HepG2 (cell line): ENCODE measurements around the gene ECHDC1. TPM values are rescaled to one million over a fixed set of nuclear protein-coding genes. Genes with fewer than 3 reads are reported as not detected.

Source experiments
- ATF7-NPFF ChIP-seq: sonication (generic); formaldehyde crosslinking; IDR thresholded peaks from 2 replicates; pipeline ENCODE4 v1.8.1; 2023; ENCODE audit warnings: mild to moderate bottlenecking, low read depth, missing genetic modification reagents, moderate library complexity
- IKZF1 ChIP-seq: fragments of 450-650 bp; IDR thresholded peaks from 2 replicates; pipeline ENCODE4 v1.7.1; 2016
- NFE2L2 ChIP-seq: fragments of 150-350 bp; IDR thresholded peaks from 2 replicates; pipeline ENCODE4 v1.6.1; 2014; ENCODE audit warnings: low read length
- PRDM15 ChIP-seq: sonication (generic); formaldehyde crosslinking; IDR thresholded peaks from 2 replicates; pipeline ENCODE4 v1.4.0; 2020; ENCODE audit warnings: missing genetic modification reagents
- PTBP1 ChIP-seq: fragments of 200-400 bp; formaldehyde crosslinking; IDR thresholded peaks from 2 replicates; pipeline ENCODE4 v1.6.1; 2018; ENCODE audit warnings: low read length, low read depth; ENCODE audit not compliant: poor library complexity, severe bottlenecking
- ZBTB25 ChIP-seq: IDR thresholded peaks from 2 replicates; pipeline ENCODE4 v1.6.1; 2018; ENCODE audit warnings: missing genetic modification reagents
- ZFY ChIP-seq: sonication (generic); formaldehyde crosslinking; IDR thresholded peaks from 2 replicates; pipeline ENCODE4 v1.4.0; 2020; ENCODE audit warnings: missing genetic modification reagents
- ZGPAT ChIP-seq: IDR thresholded peaks from 2 replicates; pipeline ENCODE4 v1.6.1; 2016; ENCODE audit warnings: mild to moderate bottlenecking
- ZNF12 ChIP-seq: sonication (generic); formaldehyde crosslinking; IDR thresholded peaks from 2 replicates; pipeline ENCODE4 v1.5.0; 2020; ENCODE audit warnings: missing genetic modification reagents
- ZNF138 ChIP-seq: sonication (generic); formaldehyde crosslinking; IDR thresholded peaks from 2 replicates; pipeline ENCODE4 v1.5.0; 2020; ENCODE audit warnings: mild to moderate bottlenecking, low read depth, missing genetic modification reagents
- ZNF224 ChIP-seq: sonication (generic); formaldehyde crosslinking; IDR thresholded peaks from 2 replicates; pipeline ENCODE4 v1.5.0; 2020; ENCODE audit warnings: mild to moderate bottlenecking, missing genetic modification reagents
- ZSCAN31 ChIP-seq: sonication (generic); formaldehyde crosslinking; IDR thresholded peaks from 2 replicates; pipeline ENCODE4 v1.5.0; 2020; ENCODE audit warnings: low read depth, mild to moderate bottlenecking, missing genetic modification reagents
- polyA plus RNA-seq, 8 experiments: library from polyadenylated mRNA; depleted of rRNA in 3 of 8; stranded (reverse) in 7 of 8; unstranded in 1 of 8; fragments of >200 nt; fragmentation: Illumina TruSeq in 4 of 8; extraction: Trizol in 4 of 8; gene quantifications; 2 replicates each; pipeline versions ENCODE4 v1.2.1 to v1.2.3, GENCODE V29; 2011 to 2016; ENCODE audit warnings: low read depth in 4 of 8, missing spikeins in 1 of 8, mixed read lengths in 1 of 8; ENCODE audit not compliant: insufficient read depth in 1 of 8
- total RNA-seq, 5 experiments: library from RNA; depleted of rRNA; stranded (reverse); fragments of >200 nt; fragmentation: Illumina TruSeq; extraction: Trizol; gene quantifications; 2 replicates each; pipeline ENCODE4 v1.2.3, GENCODE V29; 2016; ENCODE audit warnings: low read depth in 1 of 5
- TF ChIP-seq, protein P1 (sequence below): sonication (generic); formaldehyde crosslinking; IDR thresholded peaks from 2 replicates; pipeline ENCODE4 v1.4.0; 2020; ENCODE audit warnings: mild to moderate bottlenecking, missing genetic modification reagents

Gene ECHDC1
- total and polyA plus RNA-seq, 2 of the 13 experiments (the other 11 are each of a cell fraction or from before 2014, with no cell fraction given): 32.8 to 98.1 TPM

GRCh38 chr6:127266892-127267645, 76.3 kb downstream of the ECHDC1 start (continued):
- TF ChIP-seq PRDM15 (no peak), ZNF138 (CRISPR knock-in tag) (no peak), ZNF224 (CRISPR knock-in tag) (0 out of 2 replicates have a peak, but pooled peaks have one; percentile 37), ZFY (CRISPR knock-in tag) (peak; percentile 97), ZSCAN31 (CRISPR knock-in tag) (peak; percentile 98), IKZF1 (no peak), ZNF12 (CRISPR knock-in tag) (no peak; the same call in 1 of the 2 replicates), ZBTB25 (CRISPR knock-in tag) (peak; percentile 92), ZGPAT (CRISPR knock-in tag) (peak; percentile 94; the same call in 1 of the 2 replicates), NFE2L2 (no peak), ATF7-NPFF (CRISPR knock-in tag) (peak; percentile 82), PTBP1 (no peak)
- TF ChIP-seq, protein P1, sequence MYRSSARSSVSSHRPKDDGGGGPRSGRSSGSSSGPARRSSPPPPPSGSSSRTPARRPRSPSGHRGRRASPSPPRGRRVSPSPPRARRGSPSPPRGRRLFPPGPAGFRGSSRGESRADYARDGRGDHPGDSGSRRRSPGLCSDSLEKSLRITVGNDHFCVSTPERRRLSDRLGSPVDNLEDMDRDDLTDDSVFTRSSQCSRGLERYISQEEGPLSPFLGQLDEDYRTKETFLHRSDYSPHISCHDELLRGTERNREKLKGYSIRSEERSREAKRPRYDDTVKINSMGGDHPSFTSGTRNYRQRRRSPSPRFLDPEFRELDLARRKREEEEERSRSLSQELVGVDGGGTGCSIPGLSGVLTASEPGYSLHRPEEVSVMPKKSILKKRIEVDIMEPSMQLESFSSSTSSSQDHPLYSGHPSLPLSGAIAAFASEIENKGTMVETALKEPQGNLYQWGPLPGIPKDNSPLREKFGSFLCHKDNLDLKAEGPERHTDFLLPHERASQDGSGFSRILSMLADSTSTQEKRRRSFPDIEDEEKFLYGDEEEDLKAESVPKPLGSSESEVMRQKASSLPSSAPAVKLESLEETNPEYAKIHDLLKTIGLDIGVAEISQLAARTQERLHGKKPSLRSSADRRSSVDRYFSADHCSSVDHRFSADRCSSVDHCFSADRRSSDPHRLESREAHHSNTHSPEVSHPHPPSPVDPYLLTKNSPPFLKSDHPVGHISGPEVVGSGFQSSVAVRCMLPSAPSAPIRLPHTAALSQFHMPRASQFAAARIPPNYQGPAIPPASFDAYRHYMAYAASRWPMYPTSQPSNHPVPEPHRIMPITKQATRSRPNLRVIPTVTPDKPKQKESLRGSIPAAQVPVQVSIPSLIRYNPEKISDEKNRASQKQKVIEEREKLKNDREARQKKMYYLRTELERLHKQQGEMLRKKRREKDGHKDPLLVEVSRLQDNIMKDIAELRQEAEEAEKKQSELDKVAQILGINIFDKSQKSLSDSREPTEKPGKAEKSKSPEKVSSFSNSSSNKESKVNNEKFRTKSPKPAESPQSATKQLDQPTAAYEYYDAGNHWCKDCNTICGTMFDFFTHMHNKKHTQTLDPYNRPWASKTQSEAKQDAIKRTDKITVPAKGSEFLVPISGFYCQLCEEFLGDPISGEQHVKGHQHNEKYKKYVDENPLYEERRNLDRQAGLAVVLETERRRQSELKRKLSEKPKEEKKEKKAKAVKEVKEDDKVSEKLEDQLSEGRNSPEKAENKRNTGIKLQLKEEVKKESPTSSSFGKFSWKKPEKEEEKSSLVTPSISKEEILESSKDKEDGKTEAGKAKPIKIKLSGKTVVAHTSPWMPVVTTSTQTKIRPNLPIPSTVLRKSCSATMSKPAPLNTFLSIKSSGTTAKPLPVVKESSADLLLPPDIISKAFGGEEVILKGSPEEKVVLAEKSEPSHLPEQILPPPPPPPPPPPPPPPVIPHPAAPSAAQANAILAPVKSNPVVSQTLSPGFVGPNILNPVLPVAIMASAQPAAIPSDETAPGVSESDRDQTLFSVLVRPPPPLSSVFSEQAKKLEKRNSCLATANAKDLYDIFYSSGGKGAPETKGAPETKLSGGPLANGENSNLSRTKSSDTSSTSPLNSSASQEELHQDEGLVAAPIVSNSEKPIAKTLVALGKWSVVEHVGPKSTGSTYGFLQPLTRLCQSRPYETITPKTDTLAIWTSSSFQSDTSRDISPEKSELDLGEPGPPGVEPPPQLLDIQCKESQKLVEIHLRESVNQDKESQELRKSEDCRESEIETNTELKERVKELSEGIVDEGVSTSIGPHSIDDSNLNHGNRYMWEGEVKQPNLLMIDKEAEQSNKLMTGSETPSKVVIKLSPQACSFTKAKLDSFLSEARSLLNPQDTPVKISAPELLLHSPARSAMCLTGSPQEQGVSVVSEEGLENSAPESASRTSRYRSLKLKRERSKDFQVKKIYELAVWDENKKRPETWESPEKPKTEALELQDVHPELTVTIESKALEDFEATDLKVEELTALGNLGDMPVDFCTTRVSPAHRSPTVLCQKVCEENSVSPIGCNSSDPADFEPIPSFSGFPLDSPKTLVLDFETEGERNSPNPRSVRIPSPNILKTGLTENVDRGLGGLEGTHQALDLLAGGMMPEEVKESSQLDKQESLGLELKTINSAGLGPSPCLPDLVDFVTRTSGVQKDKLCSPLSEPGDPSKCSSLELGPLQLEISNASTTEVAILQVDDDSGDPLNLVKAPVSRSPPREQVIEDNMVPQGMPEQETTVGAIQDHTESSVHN: peak; percentile 66; the same call in 1 of the 2 replicates
